Superior temporal gyrus (tissue), 1 donor: ENCODE data around the gene MSANTD4.
"Not testable (repeated sequence)": the region's sequence is repeated elsewhere in the genome, so short reads cannot be mapped to it uniquely, and the experiment has no call there.

Source experiments
- DNase-seq: peaks from one replicate; pipeline ENCODE4 v3.0.0-alpha.2; 2016; ENCODE audit errors: extremely low spot score

Gene MSANTD4

DNA sequence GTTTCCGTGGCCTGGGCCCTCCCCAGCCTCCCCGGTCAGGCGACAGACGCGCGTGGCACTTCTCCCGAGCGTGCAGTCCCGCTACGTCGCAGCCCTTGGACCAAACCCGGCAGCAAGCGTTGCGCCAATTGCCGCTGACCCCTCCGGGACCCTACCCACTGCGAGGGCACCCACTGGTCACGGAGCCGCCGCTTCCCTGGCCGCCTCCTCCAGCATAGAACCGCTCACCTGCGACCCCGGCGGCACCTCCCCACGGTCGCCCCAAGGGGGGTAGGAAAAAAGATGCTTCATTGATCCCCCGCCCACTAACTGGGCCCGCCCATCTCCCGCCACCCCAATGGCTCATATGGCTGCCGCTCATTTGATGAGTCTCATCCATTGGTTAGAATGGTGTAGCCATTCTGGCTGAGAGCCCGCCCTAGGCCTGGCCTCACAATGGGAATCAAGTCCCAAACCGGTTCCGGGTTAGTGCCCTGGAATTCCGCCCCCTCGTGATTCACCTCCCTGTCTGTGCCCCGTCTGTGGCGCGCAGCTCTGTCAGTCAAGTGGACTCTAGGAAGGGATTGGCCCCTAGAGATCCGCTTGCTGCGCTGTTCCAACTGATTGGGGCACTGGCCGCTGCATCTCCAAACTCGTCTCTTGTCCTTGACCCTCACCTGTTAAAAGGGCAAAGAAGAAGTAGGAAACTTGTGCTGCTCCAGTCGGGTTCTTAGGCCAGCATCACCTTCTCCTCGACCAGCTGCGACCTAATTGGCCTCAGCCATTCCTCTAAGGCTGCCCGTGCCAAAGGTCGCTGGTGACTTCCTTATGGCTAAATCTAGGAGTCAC is at the start of gene MSANTD4:
MSANTD4 (minus strand) TSS at position 274 of the 828 bp plus-strand sequence. CDS start 11,323 bp downstream, outside the sequence.
- DNase-seq, result peak; percentile 100

DNA sequence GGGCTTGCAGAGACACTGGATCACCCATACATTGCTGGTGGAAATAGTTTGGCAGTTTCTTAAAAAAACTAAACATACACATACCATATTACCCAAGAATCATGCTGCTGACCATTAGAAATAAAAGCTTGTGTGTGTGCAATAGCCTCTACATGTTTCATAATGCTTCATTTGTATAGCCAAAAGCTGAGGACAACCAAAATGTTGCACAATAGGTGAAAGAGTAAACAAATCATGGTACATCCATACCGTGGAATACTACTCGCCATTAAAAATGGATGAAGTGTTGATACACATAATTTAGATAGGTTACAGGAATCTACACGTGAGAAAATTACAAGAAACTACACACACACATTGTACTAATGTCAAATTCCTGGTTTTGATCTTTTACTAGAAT is 48.6 kb upstream of the MSANTD4 start:
- DNase-seq, result no peak

DNA sequence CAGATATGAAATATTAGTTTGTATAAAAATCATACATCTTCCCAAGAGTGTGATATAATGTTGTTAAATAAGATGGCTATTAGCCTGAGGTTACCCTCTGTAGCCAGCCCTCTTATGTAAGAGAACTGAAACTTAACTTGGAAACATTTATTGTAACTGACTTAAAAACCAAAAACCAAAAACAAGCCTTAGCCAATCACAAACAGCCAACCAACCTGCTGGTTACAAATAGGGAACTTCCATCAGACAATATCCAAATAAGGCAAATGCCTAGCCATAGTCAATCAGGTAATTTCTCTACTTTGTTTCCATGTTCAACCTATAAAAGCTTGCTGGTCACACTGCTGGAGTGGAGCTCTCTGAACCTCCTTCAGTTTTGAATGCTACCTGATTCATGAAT is 41.0 kb upstream of the MSANTD4 start:
- DNase-seq, result no peak

DNA sequence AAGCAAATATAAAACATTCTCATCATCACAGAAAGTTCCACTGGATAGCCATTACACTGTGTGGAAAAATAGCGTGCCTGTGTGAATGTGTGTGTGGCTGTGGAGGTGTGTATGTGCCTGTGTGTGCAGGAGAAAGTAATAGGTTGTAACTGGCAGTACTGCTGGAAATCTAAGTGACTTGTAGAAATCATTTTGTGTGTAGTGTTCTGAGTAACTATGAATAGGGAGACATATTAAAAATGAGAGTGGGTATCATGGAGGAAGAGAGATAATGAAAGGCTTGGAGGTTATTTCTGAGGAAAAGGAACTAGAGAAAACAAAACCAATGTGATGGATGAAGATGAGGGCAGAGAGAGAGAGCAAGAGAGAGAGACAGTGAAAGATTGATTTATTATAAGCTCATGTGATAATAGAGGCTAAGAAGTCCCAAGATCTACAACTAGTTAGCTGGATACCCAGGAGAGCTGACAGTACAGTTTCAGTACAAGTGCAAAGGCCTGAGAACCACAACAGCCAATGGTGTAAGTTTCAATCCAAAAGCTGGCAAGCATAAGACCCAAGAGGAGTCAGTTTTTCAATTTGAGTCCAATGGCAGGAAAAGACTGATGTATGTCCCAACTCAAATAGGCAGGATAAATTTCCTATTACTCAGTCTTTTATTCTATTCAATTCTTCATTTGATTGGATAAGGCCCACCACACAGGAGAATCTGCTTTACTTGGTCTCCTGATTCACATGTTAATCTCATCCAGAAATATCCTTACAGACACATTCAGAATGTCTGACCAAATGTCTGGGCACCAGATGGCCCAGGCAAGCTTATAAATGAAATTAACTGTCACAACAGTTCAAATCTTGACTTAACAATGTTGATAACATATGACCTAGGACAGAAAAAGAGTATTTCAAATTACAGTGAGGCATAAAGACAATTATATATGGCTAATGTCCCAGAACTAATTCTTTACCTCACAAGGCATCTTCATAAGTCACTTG is 40.2 kb upstream of the MSANTD4 start:
- DNase-seq, result no peak

DNA sequence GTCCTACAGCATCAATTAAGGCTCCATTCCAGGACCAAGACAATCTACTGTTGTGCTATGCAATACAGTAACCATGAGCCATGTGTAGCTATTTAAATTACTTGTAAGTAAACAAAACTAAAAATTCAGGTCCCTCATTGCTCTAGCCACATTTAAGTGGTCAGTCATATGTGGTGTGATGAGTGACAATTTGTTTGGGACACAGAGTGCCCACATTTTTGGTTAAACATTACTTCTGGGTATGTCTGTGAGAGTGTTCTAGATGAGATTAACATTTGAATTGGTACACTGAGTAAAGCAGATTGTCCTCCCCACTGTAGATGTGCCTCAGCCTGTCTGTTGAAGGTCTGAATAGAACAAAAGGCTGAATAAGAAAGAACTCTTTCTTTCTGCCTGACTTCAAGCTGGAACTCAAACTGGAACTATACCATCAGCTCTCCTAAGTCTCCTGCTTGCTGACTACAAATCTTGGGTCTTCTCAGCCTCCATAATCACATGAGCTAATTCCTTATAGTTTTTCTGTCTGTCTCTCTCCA is 39.3 kb upstream of the MSANTD4 start:
- DNase-seq, result no peak

DNA sequence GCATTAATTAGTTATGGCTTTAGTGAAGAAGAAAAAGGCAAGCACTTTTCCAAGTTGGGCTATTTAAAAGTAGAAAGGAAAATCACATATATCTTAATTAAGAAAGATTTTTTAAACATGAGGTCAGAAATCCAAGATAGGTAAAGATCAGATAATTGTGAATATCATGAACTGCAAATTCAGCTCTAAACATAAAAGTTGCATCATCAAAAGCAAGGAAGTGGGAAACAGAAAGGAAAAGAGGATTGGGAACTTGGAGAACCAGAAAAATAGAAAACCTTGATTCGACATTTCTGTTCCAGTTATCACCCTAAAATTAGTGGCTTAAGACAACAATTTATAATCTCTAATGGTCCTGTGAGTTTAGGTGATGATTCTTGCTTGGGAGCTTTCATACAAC is 37.6 kb upstream of the MSANTD4 start:
- no peak for DNase-seq

GRCh38 chr11:106058377-106058776 is 36.3 kb upstream of the MSANTD4 start:
- not testable (repeated sequence) for DNase-seq

DNA sequence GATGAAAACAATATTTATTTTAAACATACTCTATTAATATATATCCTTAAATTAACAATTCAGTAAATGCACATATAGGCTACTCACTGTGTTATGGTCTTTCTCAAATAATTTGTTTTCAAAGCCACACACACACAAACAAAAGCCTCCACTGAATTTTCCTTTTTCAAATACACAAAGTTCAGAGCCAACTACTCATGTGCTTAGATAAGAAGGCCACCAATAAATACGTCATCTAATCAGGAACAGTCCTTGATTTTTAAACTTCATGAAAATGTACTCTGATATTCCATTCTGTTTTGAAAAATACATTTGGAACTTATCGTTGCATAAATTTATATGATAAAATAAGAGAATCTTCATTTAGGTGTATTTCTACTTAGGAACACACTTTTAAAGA is 29.1 kb upstream of the MSANTD4 start:
- no peak for DNase-seq

- no peak for DNase-seq
Measured at GRCh38 chr11:106049727-106050476, 27.9 kb upstream of the MSANTD4 start.

DNA sequence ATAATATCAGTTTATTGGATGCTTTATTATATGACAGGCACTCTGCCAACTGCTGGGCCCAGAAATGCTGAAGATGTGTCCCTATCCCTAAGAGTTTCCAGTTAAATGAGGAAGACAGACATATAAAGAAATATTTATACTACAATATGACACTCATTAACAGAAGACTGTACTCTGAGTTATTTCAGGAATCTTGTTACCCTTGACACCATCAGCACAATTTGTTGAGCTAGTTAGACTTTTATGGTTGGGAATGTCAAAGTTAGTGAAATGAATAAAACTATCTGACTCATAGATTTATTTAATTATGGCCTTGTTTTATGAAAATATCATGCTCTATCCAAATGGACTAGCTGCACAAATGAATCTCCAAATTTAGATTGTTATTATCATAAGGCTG is 25.6 kb upstream of the MSANTD4 start:
- DNase-seq, result no peak

- no peak for DNase-seq
Measured at GRCh38 chr11:106043540-106043939, 21.5 kb upstream of the MSANTD4 start.

DNA sequence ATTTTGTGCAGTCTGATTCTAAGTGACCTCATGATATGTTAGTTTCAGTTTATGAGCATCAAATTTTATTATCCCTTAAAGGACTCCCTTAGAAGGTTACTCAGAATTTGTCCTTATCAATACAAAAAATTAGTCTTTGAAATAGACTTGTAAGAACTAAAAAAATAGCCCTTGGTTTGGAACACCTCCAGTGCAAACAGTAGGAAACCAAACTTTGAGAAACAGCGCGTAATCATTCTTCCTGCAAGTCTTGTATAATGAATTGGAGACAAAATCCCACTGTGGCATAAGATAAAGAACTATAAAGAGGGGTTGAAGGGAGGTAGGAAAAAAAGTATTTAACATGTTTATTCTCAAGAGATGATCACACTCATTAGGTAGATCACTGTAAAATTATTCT is 10.8 kb upstream of the MSANTD4 start:
- DNase-seq, result no peak

- no peak for DNase-seq
Measured at GRCh38 chr11:106031936-106032335, 9.9 kb upstream of the MSANTD4 start.

- DNase-seq, result no peak
Measured at GRCh38 chr11:106031202-106031810, 9.3 kb upstream of the MSANTD4 start.

- DNase-seq, result no peak
Measured at GRCh38 chr11:106030609-106031008, 8.6 kb upstream of the MSANTD4 start.

GRCh38 chr11:106022795-106023275 is 795 bp upstream of the MSANTD4 start:
- DNase-seq, result peak; percentile 44

- DNase-seq, result peak; percentile 65
Measured at GRCh38 chr11:106021181-106021966, 666 bp downstream of the MSANTD4 start.

DNA sequence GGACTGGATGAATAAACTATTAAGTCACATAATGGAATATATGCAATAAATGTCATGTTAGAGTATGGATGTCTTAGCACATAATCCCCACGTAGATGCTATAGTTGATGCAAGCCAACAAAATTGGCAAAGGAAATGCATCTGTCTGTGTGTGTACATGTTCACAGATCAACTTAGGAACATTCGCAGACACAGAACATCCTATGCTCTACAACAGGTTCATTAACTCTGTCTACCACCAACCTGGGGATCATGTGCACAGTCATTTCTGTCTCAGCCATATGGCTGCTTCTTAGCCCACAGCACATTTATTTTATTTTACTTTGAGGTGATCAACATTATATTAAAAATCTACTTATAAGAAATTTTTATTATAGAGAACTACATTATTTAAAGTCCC is 4.9 kb downstream of the MSANTD4 start:
- no peak for DNase-seq

GRCh38 chr11:106015066-106015465 is 7.0 kb downstream of the MSANTD4 start:
- DNase-seq, result no peak

DNA sequence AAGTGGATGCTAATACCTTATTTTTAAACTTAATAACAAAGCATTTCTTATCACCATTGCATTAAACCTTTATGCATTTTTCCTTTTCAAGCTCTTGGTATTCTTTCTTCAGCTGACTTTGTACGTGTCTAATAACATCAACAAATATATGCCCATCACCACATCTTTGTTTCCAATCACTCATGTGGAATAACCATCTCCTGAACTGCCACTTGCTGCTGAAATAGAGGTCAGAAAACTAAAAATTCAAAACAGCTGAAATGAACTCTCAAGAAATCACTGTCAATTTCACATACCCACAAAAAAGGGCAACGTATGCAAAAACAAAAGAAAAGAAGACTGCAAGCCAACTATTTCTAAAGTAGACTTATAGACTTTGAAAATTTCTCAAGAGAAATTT is 7.4 kb downstream of the MSANTD4 start:
- DNase-seq, result no peak
